Fibroblast of skin of abdomen (primary cell): ENCODE data around the gene ZNF81.
A peak's percentile ranks its signal among the peaks of the same experiment; 100 is the strongest.
"Not testable (repeated sequence)": the region's sequence is repeated elsewhere in the genome, so short reads cannot be mapped to it uniquely, and the experiment has no call there.

Experiments
- DNase-seq: peaks from one replicate; pipeline ENCODE4 v3.0.0-alpha.2; 2013

The ZNF81 gene

GRCh38 chrX:47844117-47844516 is 7.4 kb downstream of the ZNF81 start:
- no peak for DNase-seq

GRCh38 chrX:47846040-47846439 is 9.3 kb downstream of the ZNF81 start:
- DNase-seq = no peak

- peak; percentile 3 for DNase-seq
Observed at GRCh38 chrX:47849778-47850177, 13.1 kb downstream of the ZNF81 start.

GRCh38 chrX:47850389-47850788 is 13.7 kb downstream of the ZNF81 start:
- not testable (repeated sequence) for DNase-seq

- DNase-seq = no peak
Observed at GRCh38 chrX:47850901-47851300, 14.2 kb downstream of the ZNF81 start.

GRCh38 chrX:47854474-47854873 is 17.8 kb downstream of the ZNF81 start:
- DNase-seq = peak; percentile 9

GRCh38 chrX:47859686-47860085 is 23.0 kb downstream of the ZNF81 start:
- DNase-seq = no peak

- no peak for DNase-seq
Observed at GRCh38 chrX:47862680-47863079, 26.0 kb downstream of the ZNF81 start.

- DNase-seq = no peak
Observed at GRCh38 chrX:47863187-47863586, 26.5 kb downstream of the ZNF81 start.

GRCh38 chrX:47864300-47864699 is 27.6 kb downstream of the ZNF81 start:
- DNase-seq = no peak

GRCh38 chrX:47864785-47865184 is 28.1 kb downstream of the ZNF81 start:
- DNase-seq = no peak

GRCh38 chrX:47873123-47873522 is 36.4 kb downstream of the ZNF81 start:
- no peak for DNase-seq

- DNase-seq = no peak
Observed at GRCh38 chrX:47877327-47877726, 40.6 kb downstream of the ZNF81 start.

GRCh38 chrX:47878198-47878597 is 41.5 kb downstream of the ZNF81 start:
- DNase-seq = no peak

- no peak for DNase-seq
Observed at GRCh38 chrX:47879463-47879862, 42.8 kb downstream of the ZNF81 start.

- no peak for DNase-seq
Observed at GRCh38 chrX:47880927-47881326, 44.2 kb downstream of the ZNF81 start.

GRCh38 chrX:47885501-47885900 is 48.8 kb downstream of the ZNF81 start:
- DNase-seq = no peak

GRCh38 chrX:47898024-47898423 is 61.3 kb downstream of the ZNF81 start:
- no peak for DNase-seq

- no peak for DNase-seq
Observed at GRCh38 chrX:47900833-47901232, 64.1 kb downstream of the ZNF81 start.

GRCh38 chrX:47902161-47902560 is 65.5 kb downstream of the ZNF81 start:
- no peak for DNase-seq

GRCh38 chrX:47915886-47916493 is 79.3 kb downstream of the ZNF81 start:
- no peak for DNase-seq

GRCh38 chrX:47918274-47918673 is 81.6 kb downstream of the ZNF81 start:
- no peak for DNase-seq

- DNase-seq = no peak
Observed at GRCh38 chrX:47927212-47927611, 90.5 kb downstream of the ZNF81 start.

- not testable (repeated sequence) for DNase-seq
Observed at GRCh38 chrX:47931970-47932369, 95.3 kb downstream of the ZNF81 start.

GRCh38 chrX:47933946-47934345 is 97.2 kb downstream of the ZNF81 start:
- DNase-seq = no peak
